GM19043 (cell line): ENCODE data around the gene RPL26.
"Not testable (repeated sequence)": the region's sequence is repeated elsewhere in the genome, so short reads cannot be mapped to it uniquely, and the experiment has no call there.

Experiments
- ATAC-seq: cut with Tn5 transposase; IDR thresholded peaks from one replicate; pipeline ENCODE4 v1.9.1; 2021; ENCODE audit warnings: low read depth; ENCODE audit not compliant: unreplicated experiment

RPL26 gene

DNA sequence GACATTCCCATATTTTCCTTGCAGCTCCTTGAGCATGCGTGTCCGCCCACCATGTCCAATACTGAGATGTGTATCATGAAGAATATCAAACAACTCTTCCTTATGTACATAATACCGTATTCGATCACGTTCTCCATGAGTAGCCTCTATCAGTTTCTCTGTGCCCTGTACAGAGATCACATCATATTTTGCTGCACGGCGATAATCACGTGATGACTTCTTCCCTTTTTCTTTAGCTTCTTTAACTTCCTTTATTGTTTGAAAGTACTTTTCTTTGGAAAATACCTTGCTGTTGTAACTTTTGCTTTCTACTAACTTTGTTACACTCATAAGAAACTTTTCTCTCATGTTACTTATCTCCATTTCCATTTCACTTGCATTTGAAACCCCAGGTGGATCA is 13.0 kb downstream of the RPL26 start:
- ATAC-seq = no peak

- no peak for ATAC-seq
Measured at GRCh38 chr17:8368193-8368592, 14.8 kb downstream of the RPL26 start.

- no peak for ATAC-seq
Measured at GRCh38 chr17:8366231-8366630, 16.8 kb downstream of the RPL26 start.

- no peak for ATAC-seq
Measured at GRCh38 chr17:8365143-8365542, 17.9 kb downstream of the RPL26 start.

- no peak for ATAC-seq
Measured at GRCh38 chr17:8362651-8363332, 20.2 kb downstream of the RPL26 start.

- ATAC-seq = no peak
Measured at GRCh38 chr17:8360751-8361150, 22.2 kb downstream of the RPL26 start.

- no peak for ATAC-seq
Measured at GRCh38 chr17:8360260-8360659, 22.7 kb downstream of the RPL26 start.

DNA sequence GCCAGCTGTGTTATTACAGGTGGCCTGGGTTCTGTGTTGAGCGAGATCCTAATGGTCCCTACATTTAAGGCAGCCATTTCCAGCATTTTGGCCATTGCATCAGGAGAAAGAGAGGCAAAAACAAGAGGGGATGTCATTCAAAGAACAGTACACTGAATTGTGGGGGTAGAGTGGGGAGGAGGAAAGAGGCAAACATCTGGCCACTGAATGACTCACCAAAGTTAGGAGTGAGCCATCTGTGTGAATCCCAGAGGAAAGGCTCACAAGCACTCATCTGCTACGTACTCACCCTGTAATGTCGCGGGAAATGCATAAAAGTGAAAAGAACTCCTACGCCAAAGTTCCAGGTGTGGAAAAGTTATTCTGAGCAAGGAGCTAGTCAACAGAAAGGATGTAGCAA is 23.2 kb downstream of the RPL26 start:
- ATAC-seq = no peak

DNA sequence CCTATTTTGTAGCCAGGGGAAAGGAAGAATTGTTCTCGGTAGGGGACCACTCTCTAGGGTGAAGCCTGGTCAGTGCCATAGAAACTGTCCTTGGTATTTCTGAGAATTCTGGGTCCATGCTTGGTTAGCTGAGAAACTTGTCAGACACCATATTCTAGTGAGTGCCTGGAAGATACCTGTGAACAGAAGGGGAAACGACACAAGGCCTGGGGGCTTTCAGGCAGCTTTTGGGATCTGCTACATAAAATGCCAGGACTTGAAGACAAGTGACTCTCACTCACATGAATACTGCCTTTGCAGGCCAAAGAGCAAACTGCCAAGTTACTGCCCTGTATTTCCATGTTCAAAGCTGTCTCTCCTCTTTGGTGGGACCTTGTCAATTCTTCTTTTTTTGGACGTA is 25.1 kb downstream of the RPL26 start:
- no peak for ATAC-seq

DNA sequence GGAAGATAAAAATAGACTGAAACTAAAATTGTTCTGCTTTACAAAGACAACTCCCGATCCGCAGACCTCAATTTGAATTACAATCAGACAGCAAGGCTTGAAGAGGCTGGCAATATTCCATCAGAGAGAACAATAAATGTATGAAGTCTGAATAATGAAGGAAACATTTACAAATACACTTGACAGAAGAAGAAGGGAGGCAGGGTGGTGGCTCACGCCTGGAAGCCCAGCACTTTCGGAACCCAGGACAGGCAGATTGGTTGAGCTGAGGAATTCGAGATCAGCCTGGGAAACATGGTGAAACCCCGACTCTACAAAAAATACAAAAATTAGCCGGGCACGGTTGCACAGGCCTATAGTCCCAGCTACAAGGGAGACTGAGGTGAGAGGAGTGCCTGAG is 28.8 kb downstream of the RPL26 start:
- ATAC-seq = no peak

GRCh38 chr17:8353736-8354135 is 29.3 kb downstream of the RPL26 start:
- ATAC-seq = no peak

GRCh38 chr17:8350339-8350738 is 32.7 kb downstream of the RPL26 start:
- no peak for ATAC-seq

- not testable (repeated sequence) for ATAC-seq
Measured at GRCh38 chr17:8347001-8347400, 36.0 kb downstream of the RPL26 start.

DNA sequence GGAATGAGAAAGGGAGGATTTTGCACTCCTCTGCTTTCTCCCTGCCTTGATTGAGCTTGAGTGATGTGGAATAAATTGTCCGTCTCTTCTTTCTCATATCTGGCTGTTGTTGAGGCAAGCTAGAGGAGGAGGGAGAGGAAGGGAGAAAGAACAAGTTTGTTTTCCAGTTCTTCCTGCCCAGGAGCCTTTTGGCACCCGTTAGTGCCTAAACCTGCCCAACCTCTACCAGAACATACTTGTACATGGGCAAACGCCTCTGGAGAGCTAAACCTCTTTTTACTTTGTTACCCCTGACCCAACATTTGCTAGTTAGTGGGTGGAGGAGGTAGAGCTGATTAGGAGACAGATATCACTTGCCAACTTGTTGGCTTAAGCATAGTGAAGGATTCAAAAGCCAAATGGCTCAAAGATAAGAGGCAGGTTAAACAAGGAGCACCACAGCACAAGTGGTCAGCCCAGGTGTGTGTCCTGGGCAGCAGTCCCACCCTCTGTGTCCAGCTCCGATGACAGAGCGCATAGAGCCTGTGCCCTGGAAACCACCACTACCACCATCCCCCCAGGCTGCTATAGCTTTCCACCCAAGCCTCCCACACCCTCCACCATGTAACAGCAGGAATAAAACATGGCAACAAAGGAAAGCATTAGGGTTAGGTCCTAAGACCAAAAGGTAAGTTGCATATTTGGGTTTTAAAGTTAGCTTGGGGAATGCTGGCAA is 36.9 kb downstream of the RPL26 start:
- ATAC-seq = no peak

GRCh38 chr17:8345052-8345690 is 37.8 kb downstream of the RPL26 start:
- ATAC-seq = no peak

GRCh38 chr17:8341456-8341855 is 41.5 kb downstream of the RPL26 start:
- ATAC-seq = no peak

- no peak for ATAC-seq
Measured at GRCh38 chr17:8339540-8339939, 43.5 kb downstream of the RPL26 start, which contains the start of gene ODF4. Gene ODF4, plus strand, starts transcription at chr17:8339840. Its CDS starts 212 bp downstream, at chr17:8340052.

DNA sequence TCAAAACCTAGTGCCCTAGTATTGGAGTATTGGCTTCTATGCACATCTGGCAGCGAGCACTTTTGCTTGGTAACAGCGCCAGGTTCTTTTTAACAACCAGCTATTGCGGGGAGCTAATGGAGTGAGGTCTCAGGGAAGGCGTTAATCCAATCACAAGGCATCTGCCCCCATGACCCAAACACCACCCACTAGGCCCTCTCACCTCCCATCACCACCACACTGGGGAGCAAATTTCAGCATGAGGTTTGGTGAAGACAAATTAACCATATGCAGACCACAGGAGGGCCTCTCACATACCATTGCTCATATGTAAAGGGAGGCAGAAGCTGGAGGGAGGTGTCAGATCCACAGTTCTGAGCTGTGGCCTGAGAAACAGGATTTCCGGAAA is 44.2 kb downstream of the RPL26 start:
- no peak for ATAC-seq

GRCh38 chr17:8337802-8338752 is 44.9 kb downstream of the RPL26 start:
- ATAC-seq = no peak

DNA sequence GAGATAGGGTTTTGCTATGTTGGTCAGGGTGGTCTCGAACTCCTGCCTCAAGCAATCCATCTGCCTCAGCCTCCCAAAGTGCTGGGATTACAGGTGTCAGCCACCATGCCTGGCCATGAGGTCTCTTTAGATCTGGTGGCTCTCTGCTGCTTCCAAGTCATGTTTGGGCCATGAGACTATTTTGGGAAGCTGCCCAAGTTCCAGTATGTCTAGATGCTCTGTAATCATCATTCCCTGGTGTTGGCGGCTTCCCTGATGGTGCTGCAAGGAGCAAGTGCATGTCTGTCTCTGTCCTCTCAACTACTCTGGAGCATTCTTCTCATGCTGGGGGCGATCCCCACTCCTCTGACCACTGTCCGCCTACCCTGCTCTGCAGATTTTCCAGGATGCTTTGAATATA is 49.7 kb downstream of the RPL26 start:
- no peak for ATAC-seq

DNA sequence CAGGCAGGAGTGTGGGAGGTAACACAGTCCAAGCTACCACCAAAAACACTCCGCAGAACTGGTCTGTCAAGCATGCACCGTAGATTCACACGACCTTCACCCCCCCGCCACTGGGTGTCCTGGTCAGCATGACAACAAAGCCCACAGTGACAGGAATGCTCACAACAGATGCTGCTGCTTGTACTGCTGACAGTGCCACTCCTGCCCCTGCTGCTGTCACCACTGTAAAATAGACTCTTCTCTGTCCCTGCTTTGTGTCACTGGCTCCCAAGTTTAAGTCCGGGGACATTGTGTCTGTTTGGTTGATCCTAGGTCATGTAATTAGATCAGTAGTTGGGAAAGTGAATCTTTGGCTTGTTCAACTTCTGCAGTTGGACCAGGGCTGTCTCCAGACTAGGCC is 50.3 kb downstream of the RPL26 start:
- no peak for ATAC-seq
